ENCODE data around the gene CD200R1.

DNA sequence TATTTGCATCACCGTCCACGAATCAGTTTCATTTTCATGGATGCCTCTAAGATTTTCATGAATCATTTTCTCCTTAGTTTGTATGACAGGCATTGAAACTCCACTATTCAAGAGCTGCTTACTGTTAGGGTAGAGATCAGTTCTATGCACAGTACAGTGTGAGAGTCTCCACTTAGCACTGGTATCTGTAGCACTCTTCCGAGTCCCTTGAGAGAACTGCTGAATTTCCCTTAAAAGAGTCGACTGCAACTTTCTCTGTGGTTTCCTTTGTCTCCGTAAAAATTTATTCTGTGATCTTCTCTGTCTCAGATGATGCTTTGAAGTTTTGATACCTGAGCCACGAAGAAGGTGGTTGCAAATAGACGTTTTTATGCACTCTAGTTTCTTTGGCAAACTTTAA lies 30.7 kb upstream of the CD200R1 start:
- no peak for TF ChIP-seq EZH2 (IDR thresholded peaks at IDR 0.05)
- TF ChIP-seq, protein P1, sequence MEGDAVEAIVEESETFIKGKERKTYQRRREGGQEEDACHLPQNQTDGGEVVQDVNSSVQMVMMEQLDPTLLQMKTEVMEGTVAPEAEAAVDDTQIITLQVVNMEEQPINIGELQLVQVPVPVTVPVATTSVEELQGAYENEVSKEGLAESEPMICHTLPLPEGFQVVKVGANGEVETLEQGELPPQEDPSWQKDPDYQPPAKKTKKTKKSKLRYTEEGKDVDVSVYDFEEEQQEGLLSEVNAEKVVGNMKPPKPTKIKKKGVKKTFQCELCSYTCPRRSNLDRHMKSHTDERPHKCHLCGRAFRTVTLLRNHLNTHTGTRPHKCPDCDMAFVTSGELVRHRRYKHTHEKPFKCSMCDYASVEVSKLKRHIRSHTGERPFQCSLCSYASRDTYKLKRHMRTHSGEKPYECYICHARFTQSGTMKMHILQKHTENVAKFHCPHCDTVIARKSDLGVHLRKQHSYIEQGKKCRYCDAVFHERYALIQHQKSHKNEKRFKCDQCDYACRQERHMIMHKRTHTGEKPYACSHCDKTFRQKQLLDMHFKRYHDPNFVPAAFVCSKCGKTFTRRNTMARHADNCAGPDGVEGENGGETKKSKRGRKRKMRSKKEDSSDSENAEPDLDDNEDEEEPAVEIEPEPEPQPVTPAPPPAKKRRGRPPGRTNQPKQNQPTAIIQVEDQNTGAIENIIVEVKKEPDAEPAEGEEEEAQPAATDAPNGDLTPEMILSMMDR (IDR thresholded peaks at IDR 0.05 in 2 of 3, conservative IDR thresholded peaks at IDR 0.05 in 1 of 3; ENCODE audit: borderline replicate concordance in 1 of 3, insufficient read depth in 1 of 3, low read depth in 2 of 3, low read length in 2 of 3): no peak
- TF ChIP-seq SRF (IDR thresholded peaks at IDR 0.05; ENCODE audit: low read depth): no peak
- TF ChIP-seq, protein P2, sequence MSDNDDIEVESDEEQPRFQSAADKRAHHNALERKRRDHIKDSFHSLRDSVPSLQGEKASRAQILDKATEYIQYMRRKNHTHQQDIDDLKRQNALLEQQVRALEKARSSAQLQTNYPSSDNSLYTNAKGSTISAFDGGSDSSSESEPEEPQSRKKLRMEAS (IDR thresholded peaks at IDR 0.05): no peak
- TF ChIP-seq ZFX (IDR thresholded peaks at IDR 0.05): no peak
- TF ChIP-seq RAD21 (IDR thresholded peaks at IDR 0.05; ENCODE audit: low read depth): no peak
- TF ChIP-seq POLR2A (IDR thresholded peaks at IDR 0.05; ENCODE audit: borderline replicate concordance, extremely low read depth, insufficient read depth, insufficient read length): no peak
- no peak for TF ChIP-seq EZH2phosphoT487 (IDR thresholded peaks at IDR 0.05; ENCODE audit: borderline replicate concordance)
- no peak for TF ChIP-seq POLR2AphosphoS5 (IDR thresholded peaks at IDR 0.05; ENCODE audit: low read depth, low read length)

Measured in HCT116 (cell line).